Endothelial cell of umbilical vein (primary cell): ENCODE measurements around the gene SELENOH. TPM values are rescaled to one million over a fixed set of nuclear protein-coding genes. Genes with fewer than 3 reads are reported as not detected.

Experiments
- BruUV-seq: library from RNA; stranded (reverse); fragments of 400-500 nt; replicated peaks from 2 replicates; lab custom pipeline; 2021; lab: Mats Ljungman, UMichigan
- CTCF ChIA-PET: fragments of 300-600, 350-600 bp; sonication (Branson Sonifier 250); formaldehyde crosslinking; loops from one replicate; lab custom pipeline; 2021; ENCODE audit warnings: antibody characterized with exemption, inconsistent platforms; lab: Charles Lee
- POLR2A ChIA-PET: fragments of 300-600, 350-600 bp; sonication (Branson Sonifier 250); formaldehyde crosslinking; loops from one replicate; lab custom pipeline; 2021; ENCODE audit warnings: antibody characterized with exemption, inconsistent platforms; lab: Charles Lee
- DNase-seq: peaks from one replicate; pipeline ENCODE4 v3.0.0-alpha.2; 2011; ENCODE audit warnings: low read depth, low spot score
- FAIRE-seq: peaks from 2 replicates; lab custom pipeline; 2011; peaks lifted over from hg19 to GRCh38; lab: Jason Lieb, UNC
- H2AFZ ChIP-seq: 2 replicates; pipeline ENCODE4 v1.6.0; 2012; ENCODE audit warnings: low read depth, low read length, control low read depth, inconsistent platforms
- H3K27ac ChIP-seq: 2 replicates; pipeline ENCODE4 v1.5.1; 2011; ENCODE audit warnings: low read depth, mild to moderate bottlenecking, control low read depth, low read length, moderate library complexity; ENCODE audit not compliant: insufficient read depth
- H3K27me3 ChIP-seq, 2 experiments: 2 replicates each; pipeline versions ENCODE4 v1.6.0 to v1.6.1; 2011; ENCODE audit warnings: low read length in 2 of 2, mixed read lengths in 1 of 2; ENCODE audit not compliant: control insufficient read depth in 2 of 2, insufficient read depth in 2 of 2
- H3K36me3 ChIP-seq, 2 experiments: 2 replicates in 1 of 2; 3 replicates in 1 of 2; pipeline ENCODE4 v1.5.1; 2011; ENCODE audit warnings: low read length in 2 of 2, mild to moderate bottlenecking in 1 of 2, moderate library complexity in 1 of 2; ENCODE audit not compliant: control insufficient read depth in 2 of 2, insufficient read depth in 2 of 2; ENCODE audit errors: extremely low read depth in 1 of 2
- H3K4me1 ChIP-seq: 3 replicates; pipeline ENCODE4 v1.5.1; 2011; ENCODE audit warnings: mild to moderate bottlenecking, low read length; ENCODE audit not compliant: control insufficient read depth, insufficient read depth; ENCODE audit errors: extremely low read depth
- H3K4me2 ChIP-seq: 2 replicates; pipeline ENCODE4 v1.6.1; 2011; ENCODE audit warnings: low read length, control low read depth, mixed read lengths; ENCODE audit not compliant: insufficient read depth
- H3K4me3 ChIP-seq, 3 experiments: fragments of 200-600 bp in 1 of 3; sonication (generic), shearing (Covaris generic) in 1 of 3; replicated peaks in 1 of 3; 2 replicates each; pipeline ENCODE4 v1.5.1; 2011 to 2016; ENCODE audit warnings: control low read depth in 3 of 3, low read length in 3 of 3, mild to moderate bottlenecking in 2 of 3, inconsistent platforms in 1 of 3, low read depth in 1 of 3, moderate library complexity in 1 of 3; ENCODE audit not compliant: insufficient read depth in 1 of 3
- H3K79me2 ChIP-seq: 2 replicates; pipeline ENCODE4 v1.6.0; 2012; ENCODE audit warnings: low read length, inconsistent platforms; ENCODE audit not compliant: control insufficient read depth, insufficient read depth
- H3K9ac ChIP-seq: replicated peaks from 2 replicates; pipeline ENCODE3; 2011; ENCODE audit warnings: low read length, control low read depth; ENCODE audit not compliant: insufficient read depth; ENCODE audit errors: extremely low read depth
- H3K9me1 ChIP-seq: replicated peaks from 3 replicates; pipeline ENCODE4 v1.6.0; 2011; ENCODE audit warnings: mild to moderate bottlenecking, low read length; ENCODE audit not compliant: control insufficient read depth, insufficient read depth; ENCODE audit errors: extremely low read depth
- H3K9me3 ChIP-seq: replicated peaks from 2 replicates; pipeline ENCODE4 v1.5.1; 2012; ENCODE audit warnings: low read length, inconsistent platforms; ENCODE audit not compliant: control insufficient read depth, insufficient read depth
- H4K20me1 ChIP-seq: replicated peaks from 2 replicates; pipeline ENCODE3; 2011; ENCODE audit warnings: mild to moderate bottlenecking, low read length; ENCODE audit not compliant: control insufficient read depth, insufficient read depth; ENCODE audit errors: extremely low read depth
- EZH2 ChIP-seq: IDR thresholded peaks from 2 replicates; pipeline ENCODE4 v1.6.1; 2012; ENCODE audit warnings: borderline replicate concordance, low read depth, mild to moderate bottlenecking, moderate library complexity, low read length, inconsistent platforms; ENCODE audit not compliant: severe bottlenecking
- FOS ChIP-seq: IDR thresholded peaks from 2 replicates; pipeline ENCODE4 v1.6.1; 2011; ENCODE audit warnings: mild to moderate bottlenecking, low read length, moderate library complexity, borderline replicate concordance; ENCODE audit not compliant: insufficient read depth
- GATA2 ChIP-seq: IDR thresholded peaks from 2 replicates; pipeline ENCODE4 v1.7.0; 2011; ENCODE audit warnings: low read depth, mild to moderate bottlenecking, moderate library complexity, mixed read lengths, low read length; ENCODE audit not compliant: insufficient read length, insufficient read depth
- JUN ChIP-seq: IDR thresholded peaks from 2 replicates; pipeline ENCODE4 v1.6.1; 2011; ENCODE audit warnings: borderline replicate concordance, low read depth; ENCODE audit not compliant: insufficient read length, insufficient read depth
- MYC ChIP-seq: IDR thresholded peaks from one replicate; pipeline ENCODE4 v1.6.1; 2011; ENCODE audit warnings: mild to moderate bottlenecking, low read depth, low read length
- POLR2A ChIP-seq: IDR thresholded peaks from 2 replicates; pipeline ENCODE4 v1.6.1; 2012; ENCODE audit warnings: low read depth, mild to moderate bottlenecking, control low read depth, low read length
- POLR2AphosphoS5 ChIP-seq: IDR thresholded peaks from 2 replicates; pipeline ENCODE4 v1.6.1; 2012; ENCODE audit warnings: low read depth, mild to moderate bottlenecking, control low read depth, low read length, moderate library complexity; ENCODE audit not compliant: insufficient read depth
- dilution Hi-C: fragments of 300-500 bp; cut with MboI; formaldehyde crosslinking; loops from one replicate; pipeline ENCODE4 v1.15.0; 2019; ENCODE audit warnings: low sequenced_read_pairs; ENCODE audit not compliant: extremely low pct_ligation_motif_present
- intact Hi-C: fragments of 100-400 bp; cut with micrococcal nuclease; formaldehyde crosslinking; loops from one replicate; pipeline ENCODE4 v1.10.0; 2022
- polyA plus RNA-seq, 4 experiments: library from polyadenylated mRNA; depleted of rRNA in 3 of 4; stranded (reverse) in 3 of 4; unstranded in 1 of 4; fragments of >200 nt; gene quantifications; 2 replicates each; pipeline versions ENCODE4 v1.2.1 to v1.2.3, GENCODE V29; 2011 to 2012; ENCODE audit warnings: missing spikeins in 1 of 4
- total RNA-seq: library from RNA; stranded (reverse); gene quantifications from 2 replicates; pipeline ENCODE4 v1.2.3, GENCODE V29; 2021
- TF ChIP-seq, protein P1 (sequence below), 2 donors: IDR thresholded peaks; 1 replicate in 1 of 2; 2 replicates in 1 of 2; pipeline ENCODE4 v1.5.1; 2011; ENCODE audit warnings: low read length in 2 of 2, mild to moderate bottlenecking in 2 of 2, moderate library complexity in 2 of 2, control low read depth in 1 of 2, inconsistent platforms in 1 of 2, low read depth in 1 of 2; ENCODE audit not compliant: insufficient read depth in 1 of 2; ENCODE audit errors: extremely low read depth in 1 of 2
- TF ChIP-seq, protein P2 (sequence below): IDR thresholded peaks from 2 replicates; pipeline ENCODE4 v1.6.1; 2011; ENCODE audit not compliant: insufficient read depth, insufficient read length

SELENOH gene
- total and polyA plus RNA-seq, 2 donors (not counting 3 experiments of a cell fraction or from before 2014, with no cell fraction given) = 161 to 247 TPM

GRCh38 chr11:57776577-57777210, 35.4 kb downstream of the SELENOH start:
- no peak overlapping the region for H2AFZ ChIP-seq
- no peaks in the 10 kb centered on the region for H3K9me3 ChIP-seq
- no peaks in the 10 kb centered on the region for H3K27me3 ChIP-seq
- peaks cover 90% of the 10 kb centered on the region for H3K4me1 ChIP-seq
- H3K4me3 ChIP-seq = peak overlapping the region in 1 of 3 experiments; percentile 71
- dilution Hi-C loops = no loop called here
- BruUV-seq = no TSS peak
- H3K27ac ChIP-seq = peak overlapping the region; percentile 91
- peak overlapping the region; percentile 99 for H3K4me2 ChIP-seq
- no peak for DNase-seq
- H3K79me2 ChIP-seq = peaks cover 94% of the 10 kb centered on the region
- H3K36me3 ChIP-seq = peaks cover 0 to 3% of the 10 kb centered on the region in 2 experiments
- no peak for FAIRE-seq
- H3K9ac ChIP-seq = peak overlapping the region; percentile 69
- POLR2A ChIA-PET = interaction anchor here (0.5 to 1.5 kb wide), 4 partner anchors 10 to 70 kb away, joined by 3 to 7 read pairs (median 6); partner anchors contain the start of gene CTNND1
- intact Hi-C loops = loop anchor here (5.0 kb wide), 1 partner anchor 1366 kb away; the partner anchor contains the start of gene FAM111A
- CTCF ChIA-PET = interaction anchor here (1.0 to 9.0 kb wide), 5 partner anchors 14 to 25 kb away, joined by 3 to 123 read pairs (median 27); partner anchors contain the start of genes BTBD18 and CTNND1
- no peaks in the 10 kb centered on the region for H4K20me1 ChIP-seq
- TF ChIP-seq MYC = no peak
- TF ChIP-seq, protein P1, sequence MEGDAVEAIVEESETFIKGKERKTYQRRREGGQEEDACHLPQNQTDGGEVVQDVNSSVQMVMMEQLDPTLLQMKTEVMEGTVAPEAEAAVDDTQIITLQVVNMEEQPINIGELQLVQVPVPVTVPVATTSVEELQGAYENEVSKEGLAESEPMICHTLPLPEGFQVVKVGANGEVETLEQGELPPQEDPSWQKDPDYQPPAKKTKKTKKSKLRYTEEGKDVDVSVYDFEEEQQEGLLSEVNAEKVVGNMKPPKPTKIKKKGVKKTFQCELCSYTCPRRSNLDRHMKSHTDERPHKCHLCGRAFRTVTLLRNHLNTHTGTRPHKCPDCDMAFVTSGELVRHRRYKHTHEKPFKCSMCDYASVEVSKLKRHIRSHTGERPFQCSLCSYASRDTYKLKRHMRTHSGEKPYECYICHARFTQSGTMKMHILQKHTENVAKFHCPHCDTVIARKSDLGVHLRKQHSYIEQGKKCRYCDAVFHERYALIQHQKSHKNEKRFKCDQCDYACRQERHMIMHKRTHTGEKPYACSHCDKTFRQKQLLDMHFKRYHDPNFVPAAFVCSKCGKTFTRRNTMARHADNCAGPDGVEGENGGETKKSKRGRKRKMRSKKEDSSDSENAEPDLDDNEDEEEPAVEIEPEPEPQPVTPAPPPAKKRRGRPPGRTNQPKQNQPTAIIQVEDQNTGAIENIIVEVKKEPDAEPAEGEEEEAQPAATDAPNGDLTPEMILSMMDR (IDR thresholded peaks at IDR 0.05; ENCODE audit: extremely low read depth in 1 of 2, insufficient read depth in 1 of 2, low read depth in 1 of 2, low read length in 2 of 2) = no peak
- no peak for TF ChIP-seq FOS
- TF ChIP-seq GATA2 = no peak
- no peak for TF ChIP-seq POLR2AphosphoS5
- TF ChIP-seq POLR2A = no peak
- TF ChIP-seq EZH2 = no peak
- no peak for TF ChIP-seq JUN
- TF ChIP-seq, protein P2, sequence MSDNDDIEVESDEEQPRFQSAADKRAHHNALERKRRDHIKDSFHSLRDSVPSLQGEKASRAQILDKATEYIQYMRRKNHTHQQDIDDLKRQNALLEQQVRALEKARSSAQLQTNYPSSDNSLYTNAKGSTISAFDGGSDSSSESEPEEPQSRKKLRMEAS = no peak
- H3K9me1 ChIP-seq = no peaks in the 10 kb centered on the region
